ENCODE results near the gene SEL1L2.

Gene SEL1L2

GRCh38 chr20:13810446-13810845 is 180.0 kb downstream of the SEL1L2 start:
- DNase-seq, result no peak

- no peak for DNase-seq
These were observed 180.6 kb downstream of the SEL1L2 start for GRCh38 chr20:13809855-13810254.

GRCh38 chr20:13809373-13809772 is 181.0 kb downstream of the SEL1L2 start:
- no peak for DNase-seq

- no peak for DNase-seq
These were observed 189.7 kb downstream of the SEL1L2 start for GRCh38 chr20:13800728-13801134.

GRCh38 chr20:13799974-13800373 is 190.4 kb downstream of the SEL1L2 start:
- DNase-seq, result no peak

All from stimulated activated CD4-positive, alpha-beta T cell treated with anti-CD3 and anti-CD28 coated beads, Interleukin-12 subunit alpha, Interleukin-12 subunit beta, amount 100 ng/mL, for 4 hours (primary cell).